ENCODE data around the gene CTAG2. TPM values are rescaled to one million over a fixed set of nuclear protein-coding genes. Genes with fewer than 3 reads are reported as not detected.

The CTAG2 gene
- total RNA-seq, 1 donor from 2014 or later = not detected

Other genes starting within 250 kb of the CTAG2 start
- 15.8 TPM for gene DNASE1L1, start 244.3 kb downstream of the CTAG2 start, total RNA-seq (ENCODE audit: unreplicated experiment)
- 40.9 TPM for gene TAFAZZIN, start 242.0 kb downstream of the CTAG2 start, total RNA-seq (ENCODE audit: unreplicated experiment)
- gene ATP6AP1, start 224.9 kb downstream of the CTAG2 start, total RNA-seq (ENCODE audit: unreplicated experiment) = 133 TPM
- 730 TPM for gene GDI1, start 216.4 kb downstream of the CTAG2 start, total RNA-seq (ENCODE audit: unreplicated experiment)
- gene FAM50A, start 209.4 kb downstream of the CTAG2 start, total RNA-seq (ENCODE audit: unreplicated experiment) = 125 TPM
- 458 TPM for gene PLXNA3, start 195.3 kb downstream of the CTAG2 start, total RNA-seq (ENCODE audit: unreplicated experiment)
- gene LAGE3, start 174.3 kb downstream of the CTAG2 start, total RNA-seq (ENCODE audit: unreplicated experiment) = 8.8 TPM
- 28.4 TPM for gene UBL4A, start 167.0 kb downstream of the CTAG2 start, total RNA-seq (ENCODE audit: unreplicated experiment)
- 6.1 TPM for gene SLC10A3, start 162.9 kb downstream of the CTAG2 start, total RNA-seq (ENCODE audit: unreplicated experiment)
- 32.0 TPM for gene FAM3A, start 137.3 kb downstream of the CTAG2 start, total RNA-seq (ENCODE audit: unreplicated experiment)
- 122 TPM for gene G6PD, start 106.7 kb downstream of the CTAG2 start, total RNA-seq (ENCODE audit: unreplicated experiment)
- gene IKBKG, start 106.0 kb downstream of the CTAG2 start, total RNA-seq (ENCODE audit: unreplicated experiment) = 27.6 TPM
- not detected for gene CTAG1A, start 68.4 kb downstream of the CTAG2 start, total RNA-seq (ENCODE audit: unreplicated experiment)
- not detected for gene CTAG1B, start 34.3 kb downstream of the CTAG2 start, total RNA-seq (ENCODE audit: unreplicated experiment)
- 9.6 TPM for gene GAB3, start 97.5 kb upstream of the CTAG2 start, total RNA-seq (ENCODE audit: unreplicated experiment)
- 46.8 TPM for gene DKC1, start 109.3 kb upstream of the CTAG2 start, total RNA-seq (ENCODE audit: unreplicated experiment)
- 12.7 TPM for gene MPP1, start 151.9 kb upstream of the CTAG2 start, total RNA-seq (ENCODE audit: unreplicated experiment)
- gene SMIM9, start 181.1 kb upstream of the CTAG2 start, total RNA-seq (ENCODE audit: unreplicated experiment) = not detected
- gene F8A1, start 232.8 kb upstream of the CTAG2 start, total RNA-seq (ENCODE audit: unreplicated experiment) = 18.3 TPM